Stimulated activated naive CD4-positive, alpha-beta T cell treated with Interleukin-2 at 50 U/mL for 16 hours (primary cell): Measurements from ENCODE around the gene ALDH4A1.
"Not testable (repeated sequence)": the region's sequence is repeated elsewhere in the genome, so short reads cannot be mapped to it uniquely, and the experiment has no call there.

ENCODE experiments used
- DNase-seq: peaks from one replicate; lab custom pipeline; 2025; lab: John Stamatoyannopoulos, UW

The ALDH4A1 gene

DNA sequence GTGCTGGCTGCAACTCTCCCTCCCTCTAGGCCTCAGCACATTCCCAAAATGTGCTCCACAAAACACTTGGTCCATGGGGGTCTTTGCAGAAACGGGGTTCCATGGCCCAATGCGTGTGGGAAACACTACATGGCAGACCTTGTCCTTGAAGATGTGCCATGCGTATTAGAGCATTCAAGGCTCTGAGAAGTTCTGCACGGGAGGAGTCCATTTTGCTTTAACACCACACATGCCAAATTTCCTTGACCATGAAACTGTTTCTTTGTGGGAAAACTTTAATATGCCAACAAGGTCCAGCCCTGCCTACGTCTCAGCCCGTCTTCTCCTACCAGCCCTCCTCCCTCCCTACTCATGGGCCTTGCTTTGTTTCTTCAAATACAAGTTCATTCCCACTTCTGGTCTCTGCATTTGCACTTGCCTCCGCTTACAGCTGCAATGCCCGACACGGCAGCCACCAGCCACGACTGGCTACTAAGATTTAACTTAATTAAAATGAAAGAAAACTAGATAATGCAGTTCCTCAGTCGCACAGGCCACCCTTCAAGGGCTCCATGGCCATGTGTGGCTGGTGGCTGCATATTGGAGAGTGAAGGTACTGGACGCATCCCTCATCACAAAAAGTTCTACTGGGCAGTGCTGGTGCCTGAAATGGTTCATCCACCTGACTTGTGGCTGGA is 23.7 kb downstream of the ALDH4A1 start:
- DNase-seq = no peak

- DNase-seq = no peak
Observed at GRCh38 chr1:18877282-18877681, 25.1 kb downstream of the ALDH4A1 start.

DNA sequence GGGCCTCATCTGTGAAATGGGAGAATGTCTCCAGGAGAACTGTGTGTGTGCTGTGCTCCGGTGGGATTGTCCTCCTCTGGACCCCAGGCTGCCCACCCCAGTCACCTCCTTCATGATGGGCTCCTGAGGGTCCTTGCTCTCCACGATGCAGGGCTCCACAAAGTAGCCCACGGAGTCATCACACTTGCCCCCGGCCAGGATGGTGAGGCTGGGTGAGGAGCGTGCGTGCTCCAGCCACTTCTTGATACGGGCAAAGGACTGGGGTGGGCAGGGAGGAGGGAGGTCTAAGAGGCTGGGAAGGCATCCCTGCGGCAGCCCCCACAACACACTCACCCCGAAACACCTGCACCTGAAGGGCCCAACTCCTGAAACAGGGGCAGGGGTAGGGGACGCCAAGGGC is 26.1 kb downstream of the ALDH4A1 start:
- DNase-seq = no peak

GRCh38 chr1:18875796-18876128 is 26.6 kb downstream of the ALDH4A1 start:
- DNase-seq = no peak

DNA sequence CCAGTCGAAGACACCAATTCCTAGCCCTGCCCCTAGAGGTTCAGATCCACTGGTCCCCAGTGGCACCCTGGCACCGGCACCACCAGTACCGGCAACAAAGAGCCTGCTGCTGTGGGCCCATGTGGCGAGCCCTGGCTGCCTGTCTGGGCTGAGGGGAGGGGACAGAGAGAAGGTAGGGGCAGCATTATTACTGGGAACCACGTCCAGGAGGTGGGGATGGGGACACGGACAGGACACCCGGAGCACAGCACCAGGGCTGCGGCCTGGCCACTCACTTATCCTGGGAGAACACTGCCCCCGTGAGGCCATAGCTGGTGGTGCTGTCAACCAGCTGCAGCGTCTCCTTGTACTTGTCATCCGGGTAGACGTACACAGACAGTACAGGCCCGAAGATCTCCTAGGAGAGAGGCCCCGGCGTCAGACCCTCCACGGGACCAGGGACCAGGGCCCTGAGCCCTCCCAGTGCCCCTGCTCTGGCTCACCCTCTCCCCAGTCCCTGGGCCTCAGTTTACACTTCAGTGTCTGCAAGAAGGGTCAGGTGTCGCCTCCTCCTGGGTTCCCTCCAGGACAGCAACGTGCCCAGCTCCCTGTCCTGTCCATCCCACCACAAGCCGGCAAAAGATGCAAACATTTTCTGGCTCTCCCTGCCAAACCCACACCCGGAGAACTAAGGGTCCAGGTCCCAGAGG is 27.1 kb downstream of the ALDH4A1 start:
- DNase-seq = peak; percentile 53

DNA sequence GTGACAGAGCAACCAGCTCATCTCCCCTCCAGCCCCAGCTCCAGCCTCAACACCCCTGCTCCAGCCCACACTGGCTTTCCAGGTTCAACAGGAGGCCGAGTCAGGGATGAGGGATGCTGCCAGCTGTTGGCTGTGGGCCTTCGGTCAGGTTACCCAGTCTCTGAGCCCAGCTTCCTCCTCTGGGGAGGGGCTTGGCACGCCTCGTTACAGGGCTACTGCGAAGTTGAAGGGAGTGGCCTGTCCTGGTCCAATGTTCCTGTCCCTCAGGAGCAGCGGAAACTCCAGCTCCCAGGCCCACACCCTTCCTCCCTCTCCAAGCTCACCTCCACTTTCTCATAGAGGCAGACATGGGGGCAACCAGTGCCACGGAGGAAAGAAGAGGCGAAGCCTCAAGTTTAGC is 27.8 kb downstream of the ALDH4A1 start:
- DNase-seq = no peak

GRCh38 chr1:18874036-18874435 is 28.3 kb downstream of the ALDH4A1 start:
- no peak for DNase-seq

GRCh38 chr1:18872071-18872611 is 30.2 kb downstream of the ALDH4A1 start:
- DNase-seq = no peak

- DNase-seq = no peak
Observed at GRCh38 chr1:18871401-18872070, 30.8 kb downstream of the ALDH4A1 start.

DNA sequence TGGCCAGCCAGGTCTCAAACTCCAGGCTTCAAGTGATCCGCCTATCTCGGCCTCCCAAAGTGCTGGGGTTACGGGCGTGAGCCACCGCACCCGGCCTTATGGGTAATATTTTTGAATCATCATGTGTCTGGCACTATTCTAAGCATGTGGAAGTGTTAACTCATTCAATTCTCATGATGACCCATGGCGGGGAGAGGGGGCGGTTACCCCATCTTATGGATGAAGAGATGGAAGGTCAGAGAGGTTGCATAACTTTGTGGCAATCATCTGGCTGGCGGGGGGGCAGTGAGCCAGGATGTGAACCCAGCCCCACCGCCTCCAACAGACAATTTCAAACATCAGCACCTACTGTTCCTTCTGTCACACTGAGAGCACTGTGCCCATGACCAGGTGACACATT is 31.4 kb downstream of the ALDH4A1 start:
- no peak for DNase-seq

GRCh38 chr1:18870595-18870865 is 31.8 kb downstream of the ALDH4A1 start:
- not testable (repeated sequence) for DNase-seq

- no peak for DNase-seq
Observed at GRCh38 chr1:18869847-18870594, 32.3 kb downstream of the ALDH4A1 start.

GRCh38 chr1:18868801-18869424 is 33.4 kb downstream of the ALDH4A1 start:
- DNase-seq = no peak

DNA sequence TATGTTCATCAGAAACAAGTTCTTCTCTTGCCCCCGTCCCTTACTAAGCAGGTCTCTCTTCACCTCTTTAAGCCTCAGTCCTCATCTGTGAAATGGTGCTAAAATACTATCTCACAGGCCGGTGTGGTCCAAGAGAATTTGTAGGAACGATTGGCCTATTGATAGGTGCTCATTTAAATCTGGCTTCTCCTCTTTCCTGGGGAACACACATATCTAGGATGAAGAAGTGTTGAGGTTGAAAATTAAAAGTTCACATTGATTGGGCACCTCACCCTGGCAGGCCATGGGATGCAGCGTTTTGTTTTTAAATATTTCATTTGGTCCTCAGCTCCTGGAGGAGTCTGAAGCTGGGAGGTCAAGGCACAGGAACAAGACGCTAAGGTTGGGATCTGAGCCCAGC is 34.0 kb downstream of the ALDH4A1 start:
- DNase-seq = no peak

- DNase-seq = no peak
Observed at GRCh38 chr1:18866846-18867245, 35.5 kb downstream of the ALDH4A1 start.

GRCh38 chr1:18866314-18866713 is 36.0 kb downstream of the ALDH4A1 start:
- no peak for DNase-seq

- DNase-seq = no peak
Observed at GRCh38 chr1:18865176-18865575, 37.2 kb downstream of the ALDH4A1 start.

DNA sequence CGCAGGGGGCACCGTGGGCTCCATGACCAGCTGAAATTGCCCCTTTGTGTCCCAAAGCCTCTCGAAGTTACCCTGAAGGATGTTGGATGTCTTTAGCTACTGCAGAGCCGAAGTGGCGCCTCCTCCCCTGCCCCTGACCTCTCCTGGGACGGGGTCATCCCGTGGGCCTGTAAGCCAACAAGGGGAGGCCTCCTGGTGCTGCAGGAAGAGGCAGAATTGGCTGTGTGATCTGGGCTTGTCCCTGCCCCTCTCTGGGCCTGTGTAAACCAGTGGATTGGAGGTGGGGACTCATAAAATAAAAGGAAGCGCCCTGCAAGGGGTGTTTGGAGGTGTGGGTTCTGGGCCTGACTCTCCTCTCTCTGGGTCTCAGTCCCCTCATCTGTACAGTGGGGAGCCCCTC is 40.8 kb downstream of the ALDH4A1 start:
- no peak for DNase-seq

DNA sequence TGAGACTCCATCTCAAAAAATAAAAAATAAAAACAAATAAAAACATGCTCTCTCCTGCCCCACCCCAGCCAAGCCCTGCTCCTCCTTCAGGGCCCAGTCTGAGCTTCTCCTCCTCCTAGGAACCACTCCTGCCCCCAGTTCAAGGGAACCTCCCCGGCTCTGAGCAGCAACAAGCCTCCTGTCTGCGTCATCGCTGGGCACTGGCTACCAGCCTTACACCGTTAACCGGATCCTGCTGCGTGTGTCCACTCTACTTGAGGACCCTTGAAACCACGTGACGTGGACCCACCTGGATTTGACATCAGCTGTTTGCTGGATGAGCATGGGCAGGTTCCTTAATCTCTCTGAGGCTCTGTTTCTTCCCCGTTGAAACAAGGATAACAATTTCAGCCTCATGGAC is 41.3 kb downstream of the ALDH4A1 start:
- DNase-seq = no peak

- DNase-seq = no peak
Observed at GRCh38 chr1:18859560-18859959, 42.8 kb downstream of the ALDH4A1 start, which contains the start of gene TAS1R2. Gene TAS1R2, minus strand, starts transcription at chr1:18859660. Its CDS starts 0 bp downstream, at chr1:18859660.

DNA sequence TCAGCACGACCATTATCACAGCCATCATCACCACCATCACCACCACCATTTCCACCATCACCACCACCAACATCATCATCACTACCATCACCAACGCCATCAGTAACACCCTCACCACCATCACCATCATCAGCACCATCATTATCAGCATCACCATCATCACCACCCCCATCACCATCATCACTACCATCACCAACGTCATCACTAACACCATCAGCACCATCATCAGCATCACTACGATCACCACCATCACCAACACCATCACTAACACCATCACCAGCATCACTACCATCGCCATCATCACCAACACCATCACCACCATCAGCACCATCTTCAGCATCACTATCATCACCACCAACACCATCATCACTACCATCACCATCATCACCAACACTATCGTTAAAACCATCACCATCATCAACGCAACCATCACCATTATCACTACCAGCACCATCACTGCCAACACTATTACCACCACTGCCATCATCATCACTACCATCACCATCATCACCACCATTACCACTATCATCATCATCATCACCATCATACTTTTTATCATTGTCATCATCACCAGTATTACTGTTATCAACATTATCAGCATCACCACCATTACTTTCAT is 44.2 kb downstream of the ALDH4A1 start:
- no peak for DNase-seq

GRCh38 chr1:18856435-18856834 is 45.9 kb downstream of the ALDH4A1 start:
- no peak for DNase-seq
